Stimulated activated CD8-positive, alpha-beta memory T cell treated with anti-CD3 and anti-CD28 coated beads, Interleukin-15, amount 100 ng/mL, for 24 hours (primary cell): ENCODE data around the gene EPDR1.
"Not testable (repeated sequence)": the region's sequence is repeated elsewhere in the genome, so short reads cannot be mapped to it uniquely, and the experiment has no call there.

Experiments used
- DNase-seq: peaks from one replicate; pipeline ENCODE4 v3.0.0-alpha.2; 2020; ENCODE audit warnings: low read depth

The EPDR1 gene

GRCh38 chr7:37928878-37929277 is 8.4 kb downstream of the EPDR1 start:
- no peak for DNase-seq

- DNase-seq: no peak
These were observed 9.9 kb downstream of the EPDR1 start for GRCh38 chr7:37930226-37930948.

GRCh38 chr7:37932543-37932942 is 12.1 kb downstream of the EPDR1 start:
- DNase-seq: no peak

- no peak for DNase-seq
These were observed 12.7 kb downstream of the EPDR1 start for GRCh38 chr7:37933018-37933566.

- no peak for DNase-seq
These were observed 22.6 kb downstream of the EPDR1 start for GRCh38 chr7:37942934-37943610.

GRCh38 chr7:37943905-37944736 is 23.7 kb downstream of the EPDR1 start:
- DNase-seq: no peak

- no peak for DNase-seq
These were observed 24.3 kb downstream of the EPDR1 start for GRCh38 chr7:37944737-37945054.

GRCh38 chr7:37945336-37945735 is 24.9 kb downstream of the EPDR1 start:
- no peak for DNase-seq

- no peak for DNase-seq
These were observed 26.9 kb downstream of the EPDR1 start for GRCh38 chr7:37947138-37947940.

GRCh38 chr7:37947941-37948210 is 27.4 kb downstream of the EPDR1 start:
- DNase-seq: no peak

- DNase-seq: no peak
These were observed 31.8 kb downstream of the EPDR1 start for GRCh38 chr7:37952240-37952639.

- not testable (repeated sequence) for DNase-seq
These were observed 33.8 kb downstream of the EPDR1 start for GRCh38 chr7:37954217-37954616.

GRCh38 chr7:37956791-37957190 is 36.4 kb downstream of the EPDR1 start:
- DNase-seq: no peak

GRCh38 chr7:37957221-37957970 is 37.0 kb downstream of the EPDR1 start:
- no peak for DNase-seq

- DNase-seq: no peak
These were observed 40.0 kb downstream of the EPDR1 start for GRCh38 chr7:37960483-37960882.

GRCh38 chr7:37961251-37961650 is 40.8 kb downstream of the EPDR1 start:
- DNase-seq: no peak

- no peak for DNase-seq
These were observed 43.8 kb downstream of the EPDR1 start for GRCh38 chr7:37964196-37964595.

- DNase-seq: no peak
These were observed 49.8 kb downstream of the EPDR1 start for GRCh38 chr7:37970211-37970610.

GRCh38 chr7:37971491-37971890 is 51.1 kb downstream of the EPDR1 start:
- no peak for DNase-seq

GRCh38 chr7:37973915-37974314 is 53.5 kb downstream of the EPDR1 start:
- DNase-seq: no peak

- DNase-seq: no peak
These were observed 54.3 kb downstream of the EPDR1 start for GRCh38 chr7:37974711-37975110.
